Activated CD8-positive, alpha-beta memory T cell treated with anti-CD3 and anti-CD28 coated beads, Interleukin-2, amount 50 U/mL, for 48 hours (primary cell): ENCODE results near the gene SPX.

Experiments
- DNase-seq: peaks from one replicate; pipeline ENCODE4 v3.0.0-alpha.2; 2020

SPX gene

GRCh38 chr12:21541773-21542172 is 15.7 kb downstream of the SPX start:
- DNase-seq, result no peak

- no peak for DNase-seq
Observed at GRCh38 chr12:21542403-21542802, 16.3 kb downstream of the SPX start.

GRCh38 chr12:21543151-21543550 is 17.1 kb downstream of the SPX start:
- DNase-seq, result no peak

GRCh38 chr12:21545557-21545956 is 19.5 kb downstream of the SPX start:
- DNase-seq, result no peak

GRCh38 chr12:21546716-21547115 is 20.6 kb downstream of the SPX start:
- DNase-seq, result no peak

GRCh38 chr12:21547437-21547836 is 21.3 kb downstream of the SPX start:
- DNase-seq, result no peak

GRCh38 chr12:21551841-21552465 is 25.9 kb downstream of the SPX start:
- DNase-seq, result no peak

GRCh38 chr12:21552635-21553328 is 26.7 kb downstream of the SPX start:
- DNase-seq, result no peak

- DNase-seq, result no peak
Observed at GRCh38 chr12:21553329-21553675, 27.2 kb downstream of the SPX start.

GRCh38 chr12:21558100-21558679 is 32.1 kb downstream of the SPX start:
- no peak for DNase-seq

- no peak for DNase-seq
Observed at GRCh38 chr12:21559855-21560569, 33.9 kb downstream of the SPX start.

- DNase-seq, result no peak
Observed at GRCh38 chr12:21561158-21561557, 35.1 kb downstream of the SPX start.

- DNase-seq, result no peak
Observed at GRCh38 chr12:21562859-21563258, 36.8 kb downstream of the SPX start.

- no peak for DNase-seq
Observed at GRCh38 chr12:21566223-21566906, 40.3 kb downstream of the SPX start.

- no peak for DNase-seq
Observed at GRCh38 chr12:21566907-21567394, 40.9 kb downstream of the SPX start.

GRCh38 chr12:21568115-21568514 is 42.0 kb downstream of the SPX start:
- DNase-seq, result no peak

GRCh38 chr12:21571046-21571445 is 45.0 kb downstream of the SPX start:
- DNase-seq, result no peak

- DNase-seq, result no peak
Observed at GRCh38 chr12:21573733-21574358, 47.8 kb downstream of the SPX start.

- no peak for DNase-seq
Observed at GRCh38 chr12:21576431-21576830, 50.3 kb downstream of the SPX start.

GRCh38 chr12:21577516-21577915 is 51.4 kb downstream of the SPX start:
- DNase-seq, result no peak

- no peak for DNase-seq
Observed at GRCh38 chr12:21580748-21581516, 54.8 kb downstream of the SPX start.
